Tibial nerve (tissue), 4 donors: ENCODE results near the gene EIF2AK3.

Source experiments
- EP300 ChIP-seq, 2 donors: sonication (generic); formaldehyde crosslinking; IDR thresholded peaks; one replicate each; pipeline ENCODE4 v1.6.1; 2017; ENCODE audit warnings: antibody characterized with exemption in 2 of 2, mild to moderate bottlenecking in 1 of 2
- POLR2A ChIP-seq, 2 donors: fragments of 450-650 bp; IDR thresholded peaks; one replicate each; pipeline ENCODE4 v1.6.1; 2017; ENCODE audit warnings: antibody characterized with exemption in 2 of 2, mild to moderate bottlenecking in 2 of 2, moderate library complexity in 2 of 2
- TF ChIP-seq, protein P1 (sequence below), 5 experiments: fragments of 200-600 bp in 3 of 5; fragments of 450-650 bp in 2 of 5; sonication (generic) in 3 of 5; IDR thresholded peaks; one replicate each; pipeline ENCODE4 v1.5.1; 2016 to 2019; ENCODE audit warnings: antibody characterized with exemption in 5 of 5, mild to moderate bottlenecking in 3 of 5, moderate library complexity in 2 of 5

DNA sequence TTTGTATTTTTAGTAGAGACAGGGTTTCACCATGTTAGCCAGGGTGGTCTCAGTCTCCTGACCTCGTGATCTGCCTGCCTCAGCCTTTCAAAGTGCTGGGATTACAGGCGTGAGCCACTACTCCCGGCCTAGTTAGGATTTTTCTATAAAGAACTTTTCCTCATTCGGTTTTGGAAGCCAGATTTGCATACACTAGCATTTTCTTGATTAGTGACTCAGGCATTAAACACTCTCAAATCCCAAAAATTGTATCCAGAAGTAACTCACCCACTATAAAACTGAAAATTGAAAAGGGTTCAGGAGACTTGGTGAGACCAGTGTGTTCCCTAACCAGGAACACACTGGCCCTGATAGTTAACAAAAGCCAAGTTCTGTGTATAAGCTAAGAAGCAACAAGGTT lies 25.2 kb downstream of the EIF2AK3 start:
- TF ChIP-seq, protein P1, sequence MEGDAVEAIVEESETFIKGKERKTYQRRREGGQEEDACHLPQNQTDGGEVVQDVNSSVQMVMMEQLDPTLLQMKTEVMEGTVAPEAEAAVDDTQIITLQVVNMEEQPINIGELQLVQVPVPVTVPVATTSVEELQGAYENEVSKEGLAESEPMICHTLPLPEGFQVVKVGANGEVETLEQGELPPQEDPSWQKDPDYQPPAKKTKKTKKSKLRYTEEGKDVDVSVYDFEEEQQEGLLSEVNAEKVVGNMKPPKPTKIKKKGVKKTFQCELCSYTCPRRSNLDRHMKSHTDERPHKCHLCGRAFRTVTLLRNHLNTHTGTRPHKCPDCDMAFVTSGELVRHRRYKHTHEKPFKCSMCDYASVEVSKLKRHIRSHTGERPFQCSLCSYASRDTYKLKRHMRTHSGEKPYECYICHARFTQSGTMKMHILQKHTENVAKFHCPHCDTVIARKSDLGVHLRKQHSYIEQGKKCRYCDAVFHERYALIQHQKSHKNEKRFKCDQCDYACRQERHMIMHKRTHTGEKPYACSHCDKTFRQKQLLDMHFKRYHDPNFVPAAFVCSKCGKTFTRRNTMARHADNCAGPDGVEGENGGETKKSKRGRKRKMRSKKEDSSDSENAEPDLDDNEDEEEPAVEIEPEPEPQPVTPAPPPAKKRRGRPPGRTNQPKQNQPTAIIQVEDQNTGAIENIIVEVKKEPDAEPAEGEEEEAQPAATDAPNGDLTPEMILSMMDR (IDR thresholded peaks at IDR 0.05): no peak
- TF ChIP-seq EP300 (IDR thresholded peaks at IDR 0.05) (no peak), POLR2A (IDR thresholded peaks at IDR 0.05) (no peak)
